Endothelial cell of umbilical vein (primary cell): ENCODE results near the gene FAM98A. TPM values are rescaled to one million over a fixed set of nuclear protein-coding genes. Genes with fewer than 3 reads are reported as not detected.

Source experiments
- BruUV-seq: library from RNA; stranded (reverse); fragments of 400-500 nt; replicated peaks from 2 replicates; lab custom pipeline; 2021; lab: Mats Ljungman, UMichigan
- CTCF ChIA-PET: fragments of 300-600, 350-600 bp; sonication (Branson Sonifier 250); formaldehyde crosslinking; loops from one replicate; lab custom pipeline; 2021; ENCODE audit warnings: antibody characterized with exemption, inconsistent platforms; lab: Charles Lee
- POLR2A ChIA-PET: fragments of 300-600, 350-600 bp; sonication (Branson Sonifier 250); formaldehyde crosslinking; loops from one replicate; lab custom pipeline; 2021; ENCODE audit warnings: antibody characterized with exemption, inconsistent platforms; lab: Charles Lee
- DNase-seq: peaks from one replicate; pipeline ENCODE4 v3.0.0-alpha.2; 2011; ENCODE audit warnings: low read depth, low spot score
- FAIRE-seq: peaks from 2 replicates; lab custom pipeline; 2011; peaks lifted over from hg19 to GRCh38; lab: Jason Lieb, UNC
- H2AFZ ChIP-seq: 2 replicates; pipeline ENCODE4 v1.6.0; 2012; ENCODE audit warnings: low read depth, low read length, control low read depth, inconsistent platforms
- H3K27ac ChIP-seq: 2 replicates; pipeline ENCODE4 v1.5.1; 2011; ENCODE audit warnings: low read depth, mild to moderate bottlenecking, control low read depth, low read length, moderate library complexity; ENCODE audit not compliant: insufficient read depth
- H3K27me3 ChIP-seq, 2 experiments: 2 replicates each; pipeline versions ENCODE4 v1.6.0 to v1.6.1; 2011; ENCODE audit warnings: low read length in 2 of 2, mixed read lengths in 1 of 2; ENCODE audit not compliant: control insufficient read depth in 2 of 2, insufficient read depth in 2 of 2
- H3K36me3 ChIP-seq, 2 experiments: 2 replicates in 1 of 2; 3 replicates in 1 of 2; pipeline ENCODE4 v1.5.1; 2011; ENCODE audit warnings: low read length in 2 of 2, mild to moderate bottlenecking in 1 of 2, moderate library complexity in 1 of 2; ENCODE audit not compliant: control insufficient read depth in 2 of 2, insufficient read depth in 2 of 2; ENCODE audit errors: extremely low read depth in 1 of 2
- H3K4me1 ChIP-seq: 3 replicates; pipeline ENCODE4 v1.5.1; 2011; ENCODE audit warnings: mild to moderate bottlenecking, low read length; ENCODE audit not compliant: control insufficient read depth, insufficient read depth; ENCODE audit errors: extremely low read depth
- H3K4me2 ChIP-seq: 2 replicates; pipeline ENCODE4 v1.6.1; 2011; ENCODE audit warnings: low read length, control low read depth, mixed read lengths; ENCODE audit not compliant: insufficient read depth
- H3K4me3 ChIP-seq, 3 experiments: fragments of 200-600 bp in 1 of 3; sonication (generic), shearing (Covaris generic) in 1 of 3; replicated peaks in 1 of 3; 2 replicates each; pipeline ENCODE4 v1.5.1; 2011 to 2016; ENCODE audit warnings: control low read depth in 3 of 3, low read length in 3 of 3, mild to moderate bottlenecking in 2 of 3, inconsistent platforms in 1 of 3, low read depth in 1 of 3, moderate library complexity in 1 of 3; ENCODE audit not compliant: insufficient read depth in 1 of 3
- H3K79me2 ChIP-seq: 2 replicates; pipeline ENCODE4 v1.6.0; 2012; ENCODE audit warnings: low read length, inconsistent platforms; ENCODE audit not compliant: control insufficient read depth, insufficient read depth
- H3K9ac ChIP-seq: replicated peaks from 2 replicates; pipeline ENCODE3; 2011; ENCODE audit warnings: low read length, control low read depth; ENCODE audit not compliant: insufficient read depth; ENCODE audit errors: extremely low read depth
- H3K9me1 ChIP-seq: replicated peaks from 3 replicates; pipeline ENCODE4 v1.6.0; 2011; ENCODE audit warnings: mild to moderate bottlenecking, low read length; ENCODE audit not compliant: control insufficient read depth, insufficient read depth; ENCODE audit errors: extremely low read depth
- H3K9me3 ChIP-seq: replicated peaks from 2 replicates; pipeline ENCODE4 v1.5.1; 2012; ENCODE audit warnings: low read length, inconsistent platforms; ENCODE audit not compliant: control insufficient read depth, insufficient read depth
- H4K20me1 ChIP-seq: replicated peaks from 2 replicates; pipeline ENCODE3; 2011; ENCODE audit warnings: mild to moderate bottlenecking, low read length; ENCODE audit not compliant: control insufficient read depth, insufficient read depth; ENCODE audit errors: extremely low read depth
- EZH2 ChIP-seq: IDR thresholded peaks from 2 replicates; pipeline ENCODE4 v1.6.1; 2012; ENCODE audit warnings: borderline replicate concordance, low read depth, mild to moderate bottlenecking, moderate library complexity, low read length, inconsistent platforms; ENCODE audit not compliant: severe bottlenecking
- FOS ChIP-seq: IDR thresholded peaks from 2 replicates; pipeline ENCODE4 v1.6.1; 2011; ENCODE audit warnings: mild to moderate bottlenecking, low read length, moderate library complexity, borderline replicate concordance; ENCODE audit not compliant: insufficient read depth
- GATA2 ChIP-seq: IDR thresholded peaks from 2 replicates; pipeline ENCODE4 v1.7.0; 2011; ENCODE audit warnings: low read depth, mild to moderate bottlenecking, moderate library complexity, mixed read lengths, low read length; ENCODE audit not compliant: insufficient read length, insufficient read depth
- JUN ChIP-seq: IDR thresholded peaks from 2 replicates; pipeline ENCODE4 v1.6.1; 2011; ENCODE audit warnings: borderline replicate concordance, low read depth; ENCODE audit not compliant: insufficient read length, insufficient read depth
- MYC ChIP-seq: IDR thresholded peaks from one replicate; pipeline ENCODE4 v1.6.1; 2011; ENCODE audit warnings: mild to moderate bottlenecking, low read depth, low read length
- POLR2A ChIP-seq: IDR thresholded peaks from 2 replicates; pipeline ENCODE4 v1.6.1; 2012; ENCODE audit warnings: low read depth, mild to moderate bottlenecking, control low read depth, low read length
- POLR2AphosphoS5 ChIP-seq: IDR thresholded peaks from 2 replicates; pipeline ENCODE4 v1.6.1; 2012; ENCODE audit warnings: low read depth, mild to moderate bottlenecking, control low read depth, low read length, moderate library complexity; ENCODE audit not compliant: insufficient read depth
- dilution Hi-C: fragments of 300-500 bp; cut with MboI; formaldehyde crosslinking; loops from one replicate; pipeline ENCODE4 v1.15.0; 2019; ENCODE audit warnings: low sequenced_read_pairs; ENCODE audit not compliant: extremely low pct_ligation_motif_present
- intact Hi-C: fragments of 100-400 bp; cut with micrococcal nuclease; formaldehyde crosslinking; loops from one replicate; pipeline ENCODE4 v1.10.0; 2022
- polyA plus RNA-seq, 4 experiments: library from polyadenylated mRNA; depleted of rRNA in 3 of 4; stranded (reverse) in 3 of 4; unstranded in 1 of 4; fragments of >200 nt; gene quantifications; 2 replicates each; pipeline versions ENCODE4 v1.2.1 to v1.2.3, GENCODE V29; 2011 to 2012; ENCODE audit warnings: missing spikeins in 1 of 4
- total RNA-seq: library from RNA; stranded (reverse); gene quantifications from 2 replicates; pipeline ENCODE4 v1.2.3, GENCODE V29; 2021
- TF ChIP-seq, protein P1 (sequence below), 2 donors: IDR thresholded peaks; 1 replicate in 1 of 2; 2 replicates in 1 of 2; pipeline ENCODE4 v1.5.1; 2011; ENCODE audit warnings: low read length in 2 of 2, mild to moderate bottlenecking in 2 of 2, moderate library complexity in 2 of 2, control low read depth in 1 of 2, inconsistent platforms in 1 of 2, low read depth in 1 of 2; ENCODE audit not compliant: insufficient read depth in 1 of 2; ENCODE audit errors: extremely low read depth in 1 of 2
- TF ChIP-seq, protein P2 (sequence below): IDR thresholded peaks from 2 replicates; pipeline ENCODE4 v1.6.1; 2011; ENCODE audit not compliant: insufficient read depth, insufficient read length

FAM98A gene
- total and polyA plus RNA-seq, 2 donors (not counting 3 experiments of a cell fraction or from before 2014, with no cell fraction given) = 52.8 to 97.1 TPM

DNA sequence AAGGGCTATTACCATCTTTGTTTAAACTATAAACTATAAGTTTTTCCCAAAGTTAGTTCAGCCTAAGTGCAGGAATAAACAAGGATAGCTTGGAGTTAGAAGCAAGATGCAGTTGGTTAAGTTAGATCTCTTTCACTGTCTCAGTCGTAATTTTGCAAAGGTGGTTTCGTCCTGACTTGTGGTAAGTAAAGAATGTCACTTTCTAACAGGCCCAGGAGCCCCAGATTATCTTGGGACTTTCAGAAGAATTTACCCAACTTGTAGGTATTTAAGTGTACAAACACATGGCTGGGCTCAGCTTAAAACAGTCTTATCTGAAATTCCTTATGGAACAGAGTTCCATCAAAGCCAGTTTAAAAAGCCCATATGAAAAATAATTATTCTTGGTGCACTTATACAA, 18.3 kb upstream of the FAM98A start:
- H3K4me2 ChIP-seq = no peak overlapping the region
- ChIA-PET POLR2A (no interaction called here), CTCF (no interaction called here)
- no peaks in the 10 kb centered on the region for H4K20me1 ChIP-seq
- no peaks in the 10 kb centered on the region for H3K4me1 ChIP-seq
- no peak for FAIRE-seq
- no peaks in the 10 kb centered on the region for H3K79me2 ChIP-seq
- H3K9ac ChIP-seq = no peak overlapping the region
- H3K27me3 ChIP-seq = no peaks in the 10 kb centered on the region
- no peaks in the 10 kb centered on the region for H3K9me3 ChIP-seq
- DNase-seq = no peak
- no peaks in the 10 kb centered on the region for H3K9me1 ChIP-seq
- no peak overlapping the region for H3K27ac ChIP-seq
- intact Hi-C loops = no loop called here
- no peaks in the 10 kb centered on the region for H3K36me3 ChIP-seq
- no TSS peak for BruUV-seq
- no peak overlapping the region for H2AFZ ChIP-seq
- TF ChIP-seq, protein P1, sequence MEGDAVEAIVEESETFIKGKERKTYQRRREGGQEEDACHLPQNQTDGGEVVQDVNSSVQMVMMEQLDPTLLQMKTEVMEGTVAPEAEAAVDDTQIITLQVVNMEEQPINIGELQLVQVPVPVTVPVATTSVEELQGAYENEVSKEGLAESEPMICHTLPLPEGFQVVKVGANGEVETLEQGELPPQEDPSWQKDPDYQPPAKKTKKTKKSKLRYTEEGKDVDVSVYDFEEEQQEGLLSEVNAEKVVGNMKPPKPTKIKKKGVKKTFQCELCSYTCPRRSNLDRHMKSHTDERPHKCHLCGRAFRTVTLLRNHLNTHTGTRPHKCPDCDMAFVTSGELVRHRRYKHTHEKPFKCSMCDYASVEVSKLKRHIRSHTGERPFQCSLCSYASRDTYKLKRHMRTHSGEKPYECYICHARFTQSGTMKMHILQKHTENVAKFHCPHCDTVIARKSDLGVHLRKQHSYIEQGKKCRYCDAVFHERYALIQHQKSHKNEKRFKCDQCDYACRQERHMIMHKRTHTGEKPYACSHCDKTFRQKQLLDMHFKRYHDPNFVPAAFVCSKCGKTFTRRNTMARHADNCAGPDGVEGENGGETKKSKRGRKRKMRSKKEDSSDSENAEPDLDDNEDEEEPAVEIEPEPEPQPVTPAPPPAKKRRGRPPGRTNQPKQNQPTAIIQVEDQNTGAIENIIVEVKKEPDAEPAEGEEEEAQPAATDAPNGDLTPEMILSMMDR (IDR thresholded peaks at IDR 0.05; ENCODE audit: extremely low read depth in 1 of 2, insufficient read depth in 1 of 2, low read depth in 1 of 2, low read length in 2 of 2) = no peak
- TF ChIP-seq EZH2 (no peak), POLR2A (no peak), MYC (no peak), GATA2 (no peak), JUN (no peak), FOS (no peak), POLR2AphosphoS5 (no peak)
- TF ChIP-seq, protein P2, sequence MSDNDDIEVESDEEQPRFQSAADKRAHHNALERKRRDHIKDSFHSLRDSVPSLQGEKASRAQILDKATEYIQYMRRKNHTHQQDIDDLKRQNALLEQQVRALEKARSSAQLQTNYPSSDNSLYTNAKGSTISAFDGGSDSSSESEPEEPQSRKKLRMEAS = no peak
- dilution Hi-C loops = no loop called here
- no peak overlapping the region for H3K4me3 ChIP-seq
